Stomach (tissue), 4 donors: ENCODE data around the gene ABHD17C.

ENCODE experiments used
- CTCF ChIP-seq, 7 experiments: fragments of 450-650 bp in 4 of 7; fragments of 200-600 bp in 3 of 7; sonication (generic) in 3 of 7; IDR thresholded peaks; one replicate each; pipeline ENCODE4 v1.5.1; 2016 to 2019; ENCODE audit warnings: antibody characterized with exemption in 7 of 7, control low read depth in 2 of 7, mild to moderate bottlenecking in 1 of 7
- EP300 ChIP-seq: sonication (generic); formaldehyde crosslinking; IDR thresholded peaks from one replicate; pipeline ENCODE4 v1.6.1; 2017; ENCODE audit warnings: antibody characterized with exemption
- POLR2A ChIP-seq, 4 donors: fragments of 450-650 bp; IDR thresholded peaks; one replicate each; pipeline ENCODE4 v1.6.1; 2016; ENCODE audit warnings: antibody characterized with exemption in 4 of 4, control low read depth in 2 of 4, mild to moderate bottlenecking in 1 of 4, moderate library complexity in 1 of 4

- TF ChIP-seq EP300 (no peak), CTCF (IDR thresholded peaks at IDR 0.05) (no peak), POLR2A (IDR thresholded peaks at IDR 0.05) (no peak)
Measured at GRCh38 chr15:80721476-80721875, 26.4 kb downstream of the ABHD17C start.
